GM19467 (cell line): ENCODE results near the gene RRP12.
"Not testable (repeated sequence)": the region's sequence is repeated elsewhere in the genome, so short reads cannot be mapped to it uniquely, and the experiment has no call there.

Source experiments
- ATAC-seq: cut with Tn5 transposase; IDR thresholded peaks from one replicate; pipeline ENCODE4 v1.9.1; 2021; ENCODE audit warnings: mild to moderate bottlenecking, moderate library complexity; ENCODE audit not compliant: unreplicated experiment

RRP12 gene

GRCh38 chr10:97407211-97407951 lies 6.2 kb upstream of the RRP12 start:
- ATAC-seq: peak; percentile 76

DNA sequence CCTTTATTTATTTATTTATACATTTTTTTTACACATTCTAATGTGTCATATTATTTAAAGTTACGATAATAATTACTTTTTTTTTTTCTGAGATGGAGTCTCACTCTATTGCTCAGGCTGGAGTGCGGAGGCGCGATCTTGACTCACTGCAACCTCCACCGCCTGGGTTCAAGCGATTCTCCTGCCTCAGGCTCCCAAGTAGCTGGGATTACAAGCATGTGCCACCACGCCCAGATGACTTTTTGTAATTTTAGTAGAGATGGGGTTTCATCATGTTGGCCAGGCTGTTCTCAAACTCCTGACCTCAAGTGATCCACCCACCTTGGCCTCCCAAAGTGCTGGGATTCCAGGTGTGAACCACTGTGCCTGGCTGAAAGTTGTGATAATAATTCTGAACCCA lies 5.3 kb upstream of the RRP12 start:
- ATAC-seq: not testable (repeated sequence)

DNA sequence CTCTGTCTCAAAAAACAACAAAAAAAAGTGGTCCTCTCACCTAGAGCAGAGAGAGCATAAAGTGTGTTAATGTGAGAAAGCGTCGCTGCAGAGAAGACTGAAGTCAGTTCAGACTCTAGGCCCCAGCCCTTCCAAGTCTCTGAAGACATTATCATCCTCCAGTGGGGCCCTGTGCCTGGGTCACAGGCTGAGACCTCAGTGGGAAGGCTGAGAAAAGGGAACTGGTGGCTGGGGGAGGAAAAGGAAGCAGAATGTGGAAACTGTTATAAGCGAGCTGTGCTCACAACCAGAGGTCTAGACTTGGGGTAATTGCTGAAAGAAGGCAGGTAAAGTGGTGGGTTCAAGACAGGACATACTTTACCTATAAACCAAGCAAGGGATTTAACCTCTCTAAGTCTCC lies 4.9 kb upstream of the RRP12 start:
- no peak for ATAC-seq

DNA sequence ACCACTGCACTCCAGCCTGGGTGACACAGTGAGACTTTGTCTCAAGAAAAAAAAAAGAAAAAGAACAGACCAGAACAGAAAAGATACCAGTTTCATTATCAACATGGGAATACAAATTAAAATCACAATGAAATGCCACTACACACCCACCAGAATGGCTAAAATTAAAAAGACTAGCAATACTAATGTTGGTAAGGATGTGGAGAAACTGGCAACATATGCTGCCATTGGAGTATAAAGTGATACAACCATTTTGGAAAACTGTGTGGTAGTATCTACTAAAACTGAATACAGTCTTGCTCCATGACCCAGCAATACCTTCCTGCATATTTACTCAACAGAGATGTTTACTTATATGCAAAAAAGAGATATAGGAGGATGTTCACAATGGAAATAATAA lies 2.9 kb upstream of the RRP12 start:
- ATAC-seq: no peak

DNA sequence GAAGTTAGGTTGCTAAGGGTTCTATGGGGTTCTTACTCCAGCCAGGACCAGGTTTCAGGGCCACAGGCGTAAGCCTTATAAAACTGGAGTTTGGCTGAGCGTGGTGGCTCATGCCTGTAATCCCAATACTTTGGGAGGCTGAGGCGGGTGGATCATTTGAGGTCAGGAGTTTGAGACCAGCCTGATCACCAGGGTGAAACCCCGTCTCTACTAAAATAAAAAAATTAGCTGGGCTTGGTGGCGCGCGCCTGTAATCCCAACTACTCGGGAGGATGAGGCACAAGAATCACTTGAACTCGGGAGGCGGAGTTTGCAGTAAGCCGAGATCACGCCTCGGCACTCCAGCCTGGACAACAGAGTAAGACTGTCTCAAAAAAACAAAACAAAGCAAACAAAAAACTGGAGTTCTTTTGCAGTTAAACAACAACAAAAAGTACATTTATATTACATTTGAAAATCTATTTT lies 347 bp upstream of the RRP12 start:
- ATAC-seq: no peak

DNA sequence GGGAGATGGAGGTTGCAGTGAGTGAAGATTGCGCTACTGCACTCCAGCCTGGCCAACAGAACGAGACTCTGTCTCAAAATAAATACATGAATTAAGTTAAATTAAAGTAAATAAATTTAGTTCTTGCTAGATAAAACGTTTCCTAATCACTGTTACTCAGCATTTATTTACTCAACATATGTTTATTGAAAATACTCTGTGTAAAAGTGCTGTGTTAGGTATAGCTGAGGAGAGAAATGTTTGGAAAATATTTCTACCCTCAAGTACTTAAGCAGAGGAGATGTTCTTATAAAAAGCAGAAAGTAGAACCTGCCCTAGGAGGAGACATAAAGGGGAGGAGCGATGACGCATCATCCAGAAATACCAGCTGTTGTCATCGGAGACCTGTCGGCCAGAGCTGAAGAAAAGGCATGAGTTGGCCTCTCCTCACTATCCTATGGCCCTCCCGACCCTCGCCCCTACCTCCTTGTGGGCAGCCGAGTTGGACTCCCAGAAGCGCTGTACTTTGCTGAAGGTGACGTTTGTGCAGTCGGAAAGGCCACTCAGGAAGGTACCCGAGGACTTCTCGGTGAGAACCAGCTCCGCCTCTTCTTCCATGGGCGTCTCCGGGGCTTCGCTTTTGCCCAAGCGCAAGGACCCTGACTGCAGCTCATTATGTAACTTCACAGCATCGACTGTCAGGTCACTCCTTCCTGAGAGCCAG lies 1.1 kb downstream of the RRP12 start:
- no peak for ATAC-seq

DNA sequence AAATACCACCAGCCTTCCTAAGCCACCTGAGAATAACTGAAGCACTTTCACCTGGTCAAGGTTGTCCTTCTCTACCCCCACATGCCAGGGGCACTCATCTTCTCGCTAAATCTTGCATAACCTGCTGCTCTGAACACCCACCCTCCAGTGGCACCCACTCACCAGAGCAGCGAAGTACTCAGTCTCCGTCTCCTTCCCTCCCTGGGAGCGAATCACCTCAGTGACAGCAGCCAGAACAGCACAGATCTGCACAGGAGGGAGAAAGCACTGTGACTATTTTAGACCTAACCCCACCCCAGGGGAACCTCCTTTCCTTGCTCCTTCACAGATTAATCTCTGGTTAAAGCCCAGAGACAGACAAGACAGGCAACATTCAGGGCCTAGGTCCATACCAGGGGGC lies 5.1 kb downstream of the RRP12 start:
- ATAC-seq: no peak

DNA sequence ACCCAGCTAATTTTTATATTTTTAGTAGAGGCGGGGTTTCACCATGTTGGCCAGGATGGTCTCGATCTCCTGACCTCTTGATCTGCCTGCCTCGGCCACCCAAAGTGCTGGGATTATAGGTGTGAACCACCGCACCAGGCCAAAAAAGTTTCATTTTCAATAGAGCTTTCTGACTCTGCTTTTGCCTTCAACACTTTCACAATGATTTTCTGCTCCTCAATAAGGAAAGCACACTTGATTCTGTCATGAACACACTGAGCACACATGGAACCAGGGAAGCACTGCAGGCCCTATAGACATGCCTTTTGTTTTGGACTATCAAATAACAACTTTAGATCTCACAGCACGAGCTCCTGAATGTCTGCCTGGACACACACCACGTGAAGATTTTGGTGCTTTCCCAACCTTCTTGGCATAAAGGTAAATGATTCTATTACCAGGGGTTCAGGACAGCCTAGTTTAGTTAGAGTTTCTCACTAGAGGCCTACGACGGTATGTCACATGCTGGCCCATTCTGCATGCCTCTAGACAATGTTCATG lies 8.0 kb downstream of the RRP12 start:
- no peak for ATAC-seq

- ATAC-seq: no peak
Observed at GRCh38 chr10:97390091-97390490, 11.0 kb downstream of the RRP12 start.

DNA sequence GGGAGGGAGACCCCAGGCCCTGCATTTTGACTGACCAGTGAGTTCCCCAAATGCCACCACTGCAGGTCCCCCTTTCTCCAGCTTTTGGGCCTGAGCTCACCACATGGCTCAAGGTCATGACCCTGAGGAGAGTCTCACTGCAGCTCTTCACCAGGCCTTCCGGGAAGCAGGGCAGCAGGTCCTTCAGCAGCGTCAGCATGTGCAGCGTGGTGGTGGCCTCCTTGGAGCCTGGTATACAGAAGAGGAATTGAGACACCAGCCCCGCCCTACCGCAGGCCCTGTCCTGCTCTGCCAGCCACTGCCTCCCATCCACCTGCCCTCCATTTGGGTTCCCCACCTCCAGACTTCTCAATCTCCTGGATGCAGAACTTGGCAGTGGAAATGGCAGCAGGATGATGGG lies 13.0 kb downstream of the RRP12 start:
- no peak for ATAC-seq

DNA sequence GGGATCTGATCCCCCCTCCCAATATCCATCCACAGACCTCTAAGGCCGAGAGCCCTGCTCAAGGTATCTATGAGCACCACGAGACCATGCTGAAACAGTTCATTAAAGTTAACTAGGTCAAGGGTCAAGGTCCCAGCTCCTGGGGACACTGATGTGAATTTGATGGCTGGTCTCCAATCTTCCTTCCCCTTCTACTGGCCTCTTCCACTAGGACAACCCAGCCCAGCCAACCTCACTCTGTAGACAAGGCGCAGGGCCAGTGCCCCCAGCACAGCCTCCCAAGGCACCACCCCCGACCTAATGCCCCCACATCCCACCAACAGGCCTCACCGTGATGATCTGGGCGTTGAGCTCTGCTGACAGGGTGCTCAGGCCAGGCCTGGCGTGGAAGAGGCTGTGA lies 15.6 kb downstream of the RRP12 start:
- ATAC-seq: no peak

GRCh38 chr10:97384641-97385040 lies 16.5 kb downstream of the RRP12 start:
- no peak for ATAC-seq

DNA sequence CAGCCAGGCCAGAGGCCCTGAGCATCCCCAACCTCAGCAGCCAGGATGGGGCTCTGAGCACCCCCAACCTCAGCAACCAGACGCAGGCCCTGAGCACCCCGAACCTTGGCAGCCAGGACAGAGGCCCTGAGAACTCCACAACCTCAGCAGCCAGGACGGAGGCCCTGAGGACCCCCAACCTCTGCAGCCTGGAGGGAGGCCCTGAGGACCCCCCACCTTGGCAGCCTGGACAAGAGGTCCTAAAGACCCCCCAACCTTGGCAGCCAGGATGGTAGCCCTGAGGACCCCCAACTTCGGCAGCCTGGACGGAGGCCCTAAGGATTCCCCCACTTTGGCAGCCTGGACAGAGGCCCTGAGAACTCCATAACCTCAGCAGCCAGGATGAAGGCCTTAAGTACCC lies 17.0 kb downstream of the RRP12 start:
- no peak for ATAC-seq

GRCh38 chr10:97383159-97383558 lies 18.0 kb downstream of the RRP12 start:
- ATAC-seq: no peak

DNA sequence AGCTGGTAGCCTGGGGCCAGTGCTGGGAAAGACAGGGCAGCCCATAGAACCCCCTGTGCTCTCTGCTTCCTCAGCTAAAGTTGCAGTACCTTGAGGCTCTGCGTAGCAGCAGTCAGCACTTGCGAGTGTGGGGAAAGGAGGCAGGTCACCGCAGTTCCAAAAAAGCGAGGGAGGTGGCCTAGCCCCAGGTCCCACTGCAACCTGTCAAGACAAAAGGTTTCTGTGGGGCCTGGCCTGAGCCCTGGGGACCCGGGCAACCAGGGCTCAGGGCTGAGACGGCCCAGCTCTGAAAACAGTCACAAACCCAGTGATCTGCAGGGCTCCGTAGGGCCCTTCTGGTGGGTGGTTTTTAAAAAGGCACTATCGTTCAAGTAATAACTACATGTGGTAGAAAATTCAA lies 19.5 kb downstream of the RRP12 start:
- no peak for ATAC-seq

DNA sequence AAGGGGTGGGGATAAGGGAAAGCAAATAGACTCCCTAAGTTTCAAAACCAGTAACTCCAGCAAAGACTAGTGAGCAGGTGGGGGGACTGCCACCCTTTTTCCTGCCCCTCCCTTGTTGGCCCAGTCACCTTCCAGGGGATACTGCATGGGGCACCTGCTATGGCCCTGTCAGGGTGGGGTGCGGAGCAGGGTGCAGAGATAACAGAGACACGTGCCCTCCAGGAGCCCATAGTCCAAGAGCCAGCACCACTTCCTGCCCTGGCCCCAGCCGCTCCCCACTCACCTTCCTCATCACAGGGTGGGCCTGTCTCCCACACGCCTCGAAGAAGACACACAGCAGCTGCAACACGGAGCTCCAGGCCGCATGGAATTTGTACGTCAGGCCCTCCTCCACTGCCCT lies 20.6 kb downstream of the RRP12 start:
- no peak for ATAC-seq

- no peak for ATAC-seq
Observed at GRCh38 chr10:97378933-97379921, 21.9 kb downstream of the RRP12 start.

DNA sequence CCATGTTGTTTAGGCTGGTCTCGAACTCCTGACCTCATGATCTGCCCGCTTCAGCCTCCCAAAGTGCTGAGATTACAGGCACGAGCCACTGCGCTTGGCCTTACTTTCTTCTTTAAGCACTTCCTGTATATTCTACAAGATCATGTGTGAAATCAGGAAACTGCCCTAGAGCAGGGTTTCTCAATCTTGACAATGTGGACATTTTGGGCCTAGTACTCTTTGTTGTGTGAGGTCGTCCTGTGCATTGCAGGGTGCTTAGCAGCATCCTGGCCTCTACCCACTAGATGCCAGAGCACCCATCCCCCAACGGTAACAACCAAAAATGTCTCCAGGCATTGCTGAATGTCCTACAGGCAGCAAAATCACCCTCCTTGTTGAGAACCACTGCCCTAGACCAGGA lies 24.7 kb downstream of the RRP12 start:
- ATAC-seq: no peak

GRCh38 chr10:97373456-97373855 lies 27.7 kb downstream of the RRP12 start:
- no peak for ATAC-seq

GRCh38 chr10:97372233-97372875 lies 28.8 kb downstream of the RRP12 start:
- no peak for ATAC-seq

- ATAC-seq: no peak
Observed at GRCh38 chr10:97371696-97372095, 29.4 kb downstream of the RRP12 start.
